Epidermal melanocyte (primary cell): Measurements from ENCODE around the gene CBFA2T2.

Experiments
- DNase-seq: peaks from one replicate; pipeline ENCODE4 v3.0.0; 2011; ENCODE audit warnings: low spot score; ENCODE audit not compliant: insufficient read length

Gene CBFA2T2

DNA sequence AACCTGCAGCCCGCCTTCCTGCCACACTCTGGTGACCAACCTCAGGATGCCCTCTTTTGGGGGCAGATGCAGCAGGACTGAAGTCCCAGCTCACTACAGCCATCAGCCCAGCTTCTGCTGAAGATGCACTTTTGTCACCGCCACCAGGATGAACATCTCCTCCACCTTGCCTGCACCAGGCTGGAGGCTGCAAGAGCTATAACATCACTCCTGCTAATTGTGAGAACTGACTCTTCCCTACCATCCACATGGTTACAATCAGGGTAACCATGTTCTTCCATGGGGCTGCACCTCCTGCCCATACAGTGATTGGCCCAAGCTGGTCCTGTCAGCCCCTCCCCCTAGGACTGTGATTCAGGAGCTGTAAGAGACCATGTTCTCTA, 174.9 kb downstream of the CBFA2T2 start:
- no peak for DNase-seq

DNA sequence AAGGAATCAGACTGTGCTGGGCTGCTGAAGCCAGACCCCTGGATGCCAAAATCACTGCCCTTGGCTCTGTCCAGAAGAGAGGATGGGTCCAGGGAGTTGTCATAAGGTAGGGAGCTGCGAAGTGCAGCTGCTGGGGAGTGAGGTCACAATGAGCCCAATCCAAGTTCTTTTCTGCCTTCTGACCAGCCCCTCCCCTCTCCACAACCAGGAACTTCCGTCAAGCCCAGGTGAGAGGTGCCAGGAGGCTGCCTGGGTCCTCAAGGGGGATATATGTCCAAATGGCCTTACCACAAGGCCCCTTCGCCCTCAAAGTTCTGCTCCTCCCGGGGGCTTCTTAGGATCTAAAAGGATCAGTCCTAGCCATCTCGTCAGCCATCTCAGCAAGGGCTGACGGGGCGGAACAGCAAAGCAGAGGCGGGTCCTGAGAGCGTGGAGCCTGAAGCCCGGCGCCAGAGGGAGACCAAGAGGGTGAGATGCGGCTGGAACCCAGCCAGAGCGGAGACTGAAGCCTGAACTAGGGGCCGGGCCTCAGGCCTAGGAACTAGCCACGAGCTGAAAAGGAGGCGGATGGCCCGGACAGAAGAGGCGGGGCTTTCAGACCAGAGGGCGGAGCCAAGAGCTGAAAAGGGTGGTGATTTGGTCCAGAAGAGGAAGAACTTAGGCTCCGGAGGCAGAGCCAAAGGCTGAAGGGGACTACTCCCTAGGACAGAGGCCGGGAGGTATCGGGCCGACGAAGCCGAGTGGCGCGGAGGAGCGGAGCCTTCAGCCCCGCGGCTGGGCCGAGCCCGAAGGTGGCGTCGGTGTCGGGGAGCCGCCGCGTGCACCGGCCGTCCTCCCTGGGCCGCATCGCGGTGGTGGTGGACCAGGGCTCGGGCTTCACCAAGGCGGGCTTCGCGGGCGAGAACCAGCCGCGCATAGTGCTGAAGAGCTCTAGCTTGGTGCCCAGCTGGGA, 176.7 kb downstream of the CBFA2T2 start, which contains the start of gene ACTL10:
Gene ACTL10 (plus strand): TSS at position 651 of the 952 bp plus-strand sequence. CDS start 555 bp downstream, outside the sequence.
- DNase-seq: peak; percentile 99

DNA sequence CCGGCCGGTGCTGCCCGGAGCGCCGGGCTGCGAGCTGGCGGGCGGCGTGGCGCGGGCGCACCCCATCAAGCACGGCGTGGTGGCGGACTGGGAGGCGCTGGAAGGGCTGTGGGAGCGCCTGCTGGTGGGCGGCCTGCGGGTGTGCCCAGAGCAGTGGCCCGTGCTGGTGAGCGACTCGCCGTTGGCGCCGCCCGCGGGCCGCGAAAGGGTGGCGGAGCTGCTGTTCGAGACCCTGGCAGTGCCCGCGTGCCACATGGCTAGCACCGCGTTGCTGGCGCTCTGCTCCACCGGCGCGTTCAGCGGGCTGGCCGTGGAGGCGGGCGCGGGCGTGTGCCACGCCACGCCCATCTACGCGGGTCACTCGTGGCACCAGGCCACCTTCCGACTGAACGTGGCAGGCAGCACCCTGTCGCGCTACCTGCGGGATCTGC, 177.4 kb downstream of the CBFA2T2 start:
- DNase-seq: no peak

DNA sequence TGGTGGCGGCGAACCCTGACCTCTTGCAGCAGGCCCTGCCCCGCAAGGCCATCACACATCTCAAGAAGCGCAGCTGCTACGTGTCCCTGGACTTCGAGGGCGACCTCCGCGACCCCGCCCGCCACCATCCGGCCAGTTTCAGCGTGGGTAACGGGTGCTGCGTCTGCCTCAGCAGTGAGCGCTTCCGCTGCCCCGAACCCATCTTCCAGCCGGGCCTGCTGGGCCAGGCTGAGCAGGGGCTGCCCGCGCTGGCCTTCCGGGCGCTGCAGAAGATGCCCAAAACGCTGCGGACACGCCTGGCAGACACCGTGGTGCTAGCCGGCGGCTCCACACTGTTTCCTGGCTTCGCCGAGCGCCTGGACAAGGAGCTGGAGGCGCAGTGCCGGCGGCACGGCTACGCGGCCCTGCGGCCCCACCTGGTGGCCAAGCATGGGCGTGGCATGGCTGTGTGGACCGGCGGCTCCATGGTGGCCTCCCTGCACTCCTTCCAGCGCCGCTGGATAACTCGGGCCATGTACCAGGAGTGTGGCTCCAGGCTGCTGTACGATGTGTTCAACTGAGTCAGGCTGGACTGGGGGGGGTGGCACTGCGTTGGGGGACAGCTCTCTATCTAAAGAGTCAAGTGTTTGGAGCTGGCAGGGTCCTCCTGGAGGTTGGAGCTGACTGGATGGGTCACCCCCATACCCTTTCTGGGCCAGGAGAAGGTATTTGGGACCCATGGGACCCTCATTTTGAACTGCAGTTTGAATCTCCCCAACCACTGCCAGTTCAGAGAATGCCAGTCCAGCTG, 178.0 kb downstream of the CBFA2T2 start:
- peak; percentile 81 for DNase-seq

DNA sequence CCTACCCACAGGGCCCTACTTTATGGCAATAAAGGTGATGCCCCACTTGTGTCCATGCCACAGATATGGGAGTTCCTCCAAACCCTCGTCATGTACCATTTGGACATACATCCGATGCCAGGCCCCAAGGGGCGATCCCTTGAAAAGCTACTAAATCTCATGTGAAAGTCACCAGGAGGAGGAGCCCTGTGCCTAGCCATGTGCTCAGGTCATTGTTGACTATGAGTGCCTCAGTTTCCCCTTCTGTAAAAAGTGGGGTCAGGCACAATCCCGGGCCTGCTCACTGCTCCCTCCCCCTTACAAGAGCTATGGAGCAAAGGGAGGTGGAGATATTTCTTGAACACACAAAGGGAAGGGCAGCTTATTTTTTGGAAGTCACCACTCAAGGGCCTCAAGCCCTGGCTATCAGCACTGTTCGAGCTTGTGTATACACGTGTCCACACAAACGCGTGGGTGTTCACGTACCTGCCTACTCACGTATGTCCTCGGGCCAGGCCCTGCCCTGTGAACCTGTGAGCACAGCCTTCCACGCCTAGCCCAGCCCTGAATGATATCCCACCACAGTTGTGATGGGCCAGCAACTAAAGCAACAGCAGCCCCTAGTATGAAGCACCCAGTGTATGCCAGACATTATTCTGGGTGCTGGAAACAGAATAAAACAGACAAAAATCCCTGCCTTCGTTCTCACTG, 178.7 kb downstream of the CBFA2T2 start:
- DNase-seq: no peak

DNA sequence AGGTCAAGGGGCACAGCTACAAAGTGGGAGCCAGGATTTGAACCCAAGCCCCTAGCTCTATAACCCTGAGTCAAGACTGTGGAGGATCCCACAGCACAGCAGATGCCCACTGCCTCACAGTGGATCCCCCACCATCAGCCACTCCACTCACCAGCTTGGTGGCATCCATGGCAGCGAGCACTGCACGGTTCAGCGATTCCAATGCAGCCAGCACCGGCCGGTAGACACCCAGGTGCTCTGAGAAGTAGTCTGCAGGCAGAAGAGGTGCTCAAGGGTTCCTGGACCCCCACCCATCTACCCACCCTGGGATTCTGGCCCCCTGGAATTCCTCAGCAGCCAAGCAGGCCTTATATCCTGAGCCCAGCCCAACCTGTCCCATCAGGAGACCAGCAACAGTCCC, 179.3 kb downstream of the CBFA2T2 start:
- no peak for DNase-seq

DNA sequence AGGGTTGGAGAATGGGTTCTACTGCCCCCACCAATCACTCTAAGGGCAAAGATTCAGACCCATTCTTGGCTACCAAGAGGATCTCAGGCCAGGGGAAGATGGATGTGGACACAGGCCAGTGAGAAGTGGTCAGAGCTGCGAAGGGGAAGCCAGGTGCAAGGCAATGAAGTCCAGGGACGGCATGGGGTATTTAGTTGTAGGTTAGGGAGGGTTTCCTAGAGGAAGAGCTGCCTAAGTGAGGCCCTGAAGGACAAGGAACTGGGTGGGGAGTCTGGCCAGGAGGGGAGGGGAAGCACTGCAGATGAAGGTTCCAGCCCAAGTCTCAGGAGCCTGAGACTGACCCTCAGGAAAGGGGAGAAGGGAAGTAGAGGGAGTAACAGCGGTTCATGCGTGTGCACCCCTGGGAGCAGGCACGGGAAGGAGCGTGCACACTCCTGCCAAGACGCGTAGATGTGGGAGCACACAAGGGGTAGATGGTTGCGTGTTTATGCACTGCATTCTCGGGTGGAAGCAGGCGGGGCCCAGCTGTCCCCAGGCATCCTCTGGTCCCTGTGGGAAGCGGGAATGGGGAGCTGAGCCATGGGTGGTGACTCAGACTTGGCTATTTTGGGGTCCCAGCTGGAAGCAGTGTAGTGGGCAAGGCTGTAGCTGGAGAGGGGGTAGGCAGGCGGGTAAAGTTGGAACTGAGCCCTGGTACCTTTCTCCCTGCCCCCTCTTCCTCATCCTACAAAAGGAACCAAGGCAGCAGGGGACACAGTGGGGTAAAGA, 180.2 kb downstream of the CBFA2T2 start:
- DNase-seq: no peak

DNA sequence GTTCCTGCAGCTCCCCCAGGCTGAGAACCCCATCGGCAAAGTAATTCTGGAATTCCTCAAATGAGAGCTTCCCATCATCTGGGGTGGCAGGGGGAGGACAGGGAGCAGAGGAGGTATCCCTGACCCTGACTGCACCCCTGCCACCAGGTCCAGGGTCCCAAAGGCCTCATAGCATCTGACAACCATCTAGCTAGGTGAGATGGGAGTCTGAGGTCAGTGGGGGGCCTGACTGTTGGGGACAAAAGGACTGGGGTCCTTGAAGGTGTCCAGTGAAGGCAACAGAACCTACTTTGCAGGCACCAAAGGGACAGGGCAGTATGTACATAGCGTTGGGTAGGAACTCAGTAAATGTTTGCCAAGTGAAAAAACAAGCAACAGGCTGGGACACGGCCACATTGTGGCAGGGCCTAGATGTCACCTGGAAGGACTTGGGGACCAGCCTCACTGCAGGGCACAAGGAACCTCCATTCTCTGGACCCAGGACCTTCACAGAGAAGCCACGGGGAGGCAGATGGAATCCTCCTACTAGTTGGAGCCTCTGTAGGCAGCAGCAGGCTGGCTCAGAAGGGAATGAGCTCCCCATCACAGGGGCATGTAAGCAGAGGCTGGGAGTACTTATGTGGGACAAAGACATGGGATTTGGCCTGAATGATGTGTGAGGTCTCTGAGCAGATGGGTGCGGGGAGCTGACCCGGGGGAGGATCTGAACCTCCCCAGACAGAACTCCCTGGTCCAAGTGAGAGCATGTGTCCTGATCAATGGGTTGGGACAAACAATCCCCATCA, 181.0 kb downstream of the CBFA2T2 start:
- DNase-seq: no peak

DNA sequence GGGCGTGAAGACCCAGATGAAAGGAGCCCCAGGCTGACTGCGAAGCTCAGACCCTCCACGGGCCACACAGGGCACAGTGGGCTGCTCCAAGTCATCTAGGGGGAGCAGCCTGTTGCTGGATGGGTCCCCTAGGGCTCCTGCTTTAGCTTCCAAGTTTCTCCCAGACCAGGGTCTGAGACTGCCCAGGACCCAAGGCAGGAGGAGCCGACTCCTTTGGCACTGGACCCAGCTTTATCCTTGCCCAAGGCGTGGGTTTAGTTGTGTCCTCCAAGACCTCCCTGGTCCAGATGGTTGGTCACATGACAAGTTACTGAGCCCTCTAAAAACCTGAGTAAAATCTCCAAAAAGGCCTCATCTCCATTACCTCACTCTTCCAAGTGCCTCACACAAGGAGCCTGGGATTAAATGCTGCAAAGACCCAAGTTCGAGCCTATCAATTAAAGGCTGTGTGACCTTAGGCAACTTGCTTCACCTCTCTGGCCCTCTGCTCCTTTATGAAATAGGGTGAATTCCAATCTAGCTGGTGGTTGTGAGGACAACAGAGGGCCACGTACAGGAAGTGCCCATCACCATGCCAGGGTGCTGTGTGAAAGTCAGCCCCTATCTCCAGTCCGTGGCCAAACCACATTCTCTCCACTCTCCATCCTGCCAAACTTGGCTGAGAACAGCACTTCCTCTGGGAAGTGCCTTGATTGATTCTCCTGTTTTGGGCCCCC, 181.8 kb downstream of the CBFA2T2 start:
- no peak for DNase-seq

DNA sequence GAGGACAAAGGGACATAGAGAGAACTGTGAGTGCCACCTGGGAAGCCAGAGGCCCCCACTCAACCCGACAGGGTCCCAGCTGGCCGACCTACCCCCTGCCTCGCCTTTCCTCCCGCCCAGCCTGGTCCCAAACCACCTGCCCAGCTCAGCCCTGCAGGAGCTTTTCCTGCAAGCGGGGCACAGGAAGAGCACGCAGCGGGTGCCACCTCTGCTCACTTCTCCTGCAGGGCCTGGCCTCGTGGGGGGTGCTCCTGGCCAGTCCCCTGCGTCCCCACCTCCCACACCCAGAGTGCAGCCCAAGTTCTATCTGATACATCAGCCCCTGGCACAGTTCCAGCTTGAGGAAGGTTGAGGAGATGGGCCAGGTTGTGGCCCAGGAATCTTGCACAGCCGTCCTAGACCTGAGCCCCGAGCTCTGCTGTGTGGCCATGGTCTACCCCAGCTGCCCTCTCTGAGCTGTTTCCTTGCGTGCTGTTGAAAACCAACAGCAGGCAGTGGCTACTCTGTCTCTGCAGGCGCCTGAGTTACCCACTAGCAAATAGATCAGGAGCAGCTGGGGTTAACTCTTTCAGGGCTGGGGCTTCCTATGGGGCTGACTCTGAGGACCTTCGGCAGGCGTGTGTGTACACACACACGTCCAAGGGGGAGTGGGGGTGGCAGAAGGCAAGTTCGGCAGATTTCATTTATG, 182.7 kb downstream of the CBFA2T2 start:
- no peak for DNase-seq

DNA sequence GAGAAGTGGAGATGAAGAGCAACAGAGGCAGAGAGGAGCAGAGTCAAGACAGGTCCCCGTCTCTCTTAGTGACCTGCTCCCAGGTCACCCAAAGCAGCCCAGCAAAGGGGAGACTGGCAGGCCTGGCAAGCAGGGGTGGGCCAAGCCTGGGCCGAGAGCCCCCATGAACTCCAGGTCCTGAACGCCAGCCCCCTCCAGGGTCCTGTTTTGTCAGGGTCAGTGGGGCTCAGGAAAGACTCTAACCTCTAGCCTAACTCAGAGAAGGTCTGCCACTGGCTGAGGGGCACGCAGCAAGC, 183.2 kb downstream of the CBFA2T2 start:
- DNase-seq: no peak

DNA sequence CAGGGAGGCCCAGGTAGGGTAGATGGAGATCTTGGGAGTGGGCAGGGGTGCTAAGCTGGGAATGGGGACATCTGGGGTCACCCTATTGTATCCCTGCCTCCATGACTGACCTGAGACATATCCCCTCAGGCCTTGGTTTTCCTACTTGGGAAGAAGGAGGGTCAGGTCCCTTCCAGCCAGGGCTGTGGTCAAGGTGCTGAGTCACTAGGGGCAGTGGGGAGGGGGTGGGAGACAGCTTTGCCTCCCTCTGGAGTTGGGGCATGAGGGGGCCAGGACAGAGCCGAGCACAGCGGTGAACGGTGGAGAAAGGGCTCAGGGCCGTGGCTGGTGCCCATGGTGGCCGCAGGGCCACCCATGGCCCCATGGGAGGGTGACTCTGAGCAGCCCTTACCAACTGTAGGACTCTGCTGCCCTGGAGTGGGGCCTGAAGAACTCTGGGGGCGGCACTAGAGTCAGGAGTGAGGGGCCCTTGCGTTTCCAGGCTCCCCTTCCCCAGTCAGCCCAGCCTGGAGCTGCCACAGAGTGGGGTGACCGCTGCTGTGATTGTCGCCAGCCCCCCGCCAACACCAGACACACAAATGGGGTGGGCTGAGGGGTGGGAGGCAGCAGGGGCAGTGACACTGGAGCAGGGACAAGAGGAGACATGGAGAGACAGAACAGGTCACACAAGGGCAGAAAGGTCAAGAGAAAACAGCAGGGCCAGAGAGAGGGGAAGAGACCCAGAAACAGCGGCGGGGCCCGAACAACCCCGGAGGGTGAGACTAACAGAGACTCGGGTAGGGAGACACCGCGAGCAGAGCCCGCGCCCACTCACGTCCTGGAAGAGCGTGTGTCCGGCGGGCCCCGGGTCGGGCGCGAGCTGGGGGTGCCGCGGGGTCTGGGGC, 183.8 kb downstream of the CBFA2T2 start:
- no peak for DNase-seq

DNA sequence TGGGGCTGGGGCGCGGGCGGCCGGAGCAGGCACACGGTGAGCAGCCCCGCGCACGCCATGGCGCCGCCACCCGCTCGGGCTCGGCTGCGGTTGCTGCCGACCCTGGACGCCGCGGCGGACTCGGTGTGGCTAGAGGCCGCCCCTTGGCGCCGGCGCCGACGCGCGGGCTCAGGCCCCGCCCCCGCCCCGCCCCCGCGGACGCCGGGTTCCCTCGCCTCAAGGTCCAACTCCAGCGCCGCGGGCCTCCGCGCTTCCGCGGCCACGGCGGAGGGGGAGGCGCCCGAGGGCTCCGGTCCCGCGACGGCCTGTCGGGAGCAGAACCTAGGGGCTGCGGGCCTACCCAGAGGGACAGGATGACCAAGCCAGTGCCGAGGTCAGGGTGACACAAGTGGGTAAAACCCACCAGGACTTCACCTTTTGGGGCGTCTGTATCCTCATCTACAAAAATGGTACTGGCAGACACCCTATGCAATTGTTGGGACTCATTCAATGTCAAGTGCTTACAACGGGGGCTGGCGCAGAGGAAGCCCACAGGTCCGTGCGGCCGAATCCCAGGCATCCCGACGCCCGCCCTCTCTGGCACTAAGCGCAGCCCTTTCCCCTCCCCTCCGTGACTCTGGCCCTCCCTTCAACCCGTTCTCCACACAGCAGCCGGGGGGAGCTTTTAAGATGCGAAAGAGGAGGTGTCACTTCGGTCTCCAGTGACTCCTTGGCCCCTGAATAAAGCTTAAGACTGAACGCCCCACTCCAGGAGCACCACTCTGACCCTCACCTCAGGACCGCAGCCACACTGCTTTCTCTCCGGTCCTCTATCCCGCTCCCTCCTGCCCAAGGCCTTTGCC, 184.6 kb downstream of the CBFA2T2 start, which contains the start of gene NECAB3:
Gene NECAB3 (minus strand): TSS at position 135 of the 842 bp plus-strand sequence. CDS start 76 bp downstream, at position 59.
- DNase-seq: peak; percentile 85

DNA sequence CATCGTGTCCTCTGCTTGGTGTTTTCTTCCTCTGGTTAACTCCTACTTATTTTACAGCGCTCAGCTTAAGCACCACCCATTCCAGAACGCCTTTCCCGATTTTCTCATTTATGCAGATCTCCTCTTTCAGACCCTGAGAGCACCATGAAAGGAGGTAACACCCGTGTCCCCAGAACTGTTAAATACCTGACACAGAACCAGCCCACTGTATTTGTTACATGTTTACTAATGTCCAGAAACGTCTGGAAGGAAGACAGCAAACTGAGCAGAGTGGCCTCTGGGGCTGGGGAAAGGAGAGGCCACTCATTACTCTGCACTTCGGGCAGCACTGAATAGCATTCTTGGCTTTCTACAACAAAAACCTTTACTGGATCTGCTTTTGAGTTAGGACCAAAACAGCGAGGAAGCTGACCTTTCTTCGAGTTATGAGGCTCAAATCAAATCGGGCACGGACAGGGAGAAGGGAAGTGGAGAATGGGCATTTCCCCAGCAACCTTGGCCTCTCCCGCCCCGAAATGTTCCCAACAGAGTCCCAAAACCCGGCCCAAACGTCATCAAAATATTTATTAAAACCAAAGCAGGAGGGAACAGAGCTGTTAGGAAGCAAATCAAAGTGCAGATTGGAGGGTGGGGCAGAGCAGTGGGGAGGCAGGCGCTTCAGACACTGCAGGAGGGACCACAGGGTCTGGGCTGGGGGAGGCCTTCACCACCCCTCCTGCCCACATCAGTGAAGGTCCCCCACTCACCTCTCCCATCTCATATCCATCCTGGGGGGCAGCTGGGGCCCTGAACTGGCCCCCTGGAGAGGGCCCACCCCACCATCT, 185.5 kb downstream of the CBFA2T2 start:
- no peak for DNase-seq

DNA sequence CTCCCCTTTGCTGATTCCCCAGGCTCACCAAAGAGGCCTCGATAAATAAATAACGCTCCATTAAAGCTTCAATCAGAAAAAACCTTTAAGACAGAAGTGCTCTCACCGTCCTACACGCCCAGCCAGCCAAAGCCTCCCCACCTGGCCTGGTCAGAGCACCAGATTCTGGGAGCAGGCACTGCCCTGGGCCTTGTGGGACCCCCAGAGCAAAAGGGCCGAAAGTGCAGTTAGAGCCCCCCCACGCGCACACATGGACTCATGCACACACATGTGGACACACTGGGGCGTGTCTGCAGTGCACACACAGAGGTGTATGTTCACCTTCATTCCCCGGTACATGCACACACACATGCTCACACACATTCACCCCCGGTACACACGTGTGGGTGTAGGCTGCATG, 186.2 kb downstream of the CBFA2T2 start:
- DNase-seq: no peak
